HG02981 (cell line): ENCODE results near the gene ARID3B.
"Not testable (repeated sequence)": the region's sequence is repeated elsewhere in the genome, so short reads cannot be mapped to it uniquely, and the experiment has no call there.

Experiments used
- ATAC-seq: cut with Tn5 transposase; IDR thresholded peaks from one replicate; pipeline ENCODE4 v1.9.1; 2021; ENCODE audit warnings: mild to moderate bottlenecking, moderate library complexity; ENCODE audit not compliant: unreplicated experiment

ARID3B gene

DNA sequence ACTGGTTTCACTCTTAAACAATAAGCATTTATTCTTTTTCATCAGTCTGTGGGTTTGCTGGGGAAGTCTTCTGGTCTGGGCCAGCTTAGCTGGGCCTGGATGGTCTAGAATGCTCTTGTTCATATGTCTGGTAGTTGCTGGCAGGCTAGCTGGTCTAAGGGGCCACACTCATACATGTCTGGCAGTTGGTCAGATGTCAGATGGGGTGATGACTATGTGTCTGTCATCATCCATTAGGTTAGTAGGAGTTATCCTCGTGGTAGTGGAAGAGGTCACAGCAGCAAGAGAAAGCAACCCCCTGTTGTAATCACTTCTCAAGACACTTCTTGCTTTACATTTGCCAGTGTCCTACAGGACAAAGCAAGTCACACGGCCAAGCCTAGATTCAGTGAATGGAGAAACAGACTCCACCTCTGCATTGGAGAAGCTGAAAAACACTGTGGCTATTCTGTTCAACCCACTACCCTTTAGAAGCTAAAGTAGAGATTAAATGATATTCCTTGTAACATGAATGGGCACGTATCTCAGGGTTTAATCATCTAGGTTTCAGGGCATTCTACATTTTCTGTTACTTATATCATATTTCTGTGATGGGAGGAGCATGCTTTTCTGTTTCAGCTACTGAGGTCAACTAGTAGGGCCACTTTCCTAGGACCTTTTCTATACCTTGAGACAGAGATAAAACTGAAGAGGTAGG lies 5.5 kb upstream of the ARID3B start:
- ATAC-seq: no peak

DNA sequence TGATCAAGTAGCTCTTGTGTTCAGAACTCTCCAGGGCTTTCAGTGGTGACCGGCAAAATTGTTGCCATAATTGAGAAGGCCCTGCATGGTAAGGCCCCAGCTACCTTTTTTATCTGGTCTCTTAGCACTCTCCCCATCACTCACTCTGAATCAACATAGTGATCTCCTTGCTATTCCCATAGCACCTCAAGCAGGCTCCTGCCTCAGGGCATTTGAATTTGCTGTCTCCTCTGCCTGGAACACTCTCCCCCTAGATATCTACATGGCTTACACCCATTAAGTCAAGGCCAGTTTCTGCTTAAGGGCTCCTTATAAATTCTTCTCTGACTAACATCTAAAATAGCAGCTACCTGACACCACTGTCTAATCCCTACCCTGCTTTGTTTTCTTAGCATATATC lies 3.3 kb upstream of the ARID3B start:
- ATAC-seq: no peak

DNA sequence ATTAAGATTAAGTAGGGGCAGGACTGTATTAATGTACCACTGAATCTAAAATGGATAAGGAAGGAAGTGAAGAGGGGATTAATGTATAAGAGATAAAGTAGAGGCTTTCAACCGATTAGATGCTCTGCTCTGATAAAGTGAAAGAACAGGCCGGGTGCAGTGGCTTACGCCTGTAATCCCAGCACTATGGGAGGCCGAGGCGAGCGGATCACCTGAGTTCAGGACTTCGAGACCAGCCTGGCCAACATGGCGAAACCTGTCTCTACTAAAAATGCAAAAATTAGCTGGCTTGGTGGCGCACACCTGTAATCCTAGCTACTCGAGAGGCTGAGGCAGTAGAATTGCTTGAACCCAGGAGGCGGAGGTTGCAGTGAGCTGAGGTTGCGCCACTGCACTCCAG lies 1.5 kb upstream of the ARID3B start:
- ATAC-seq: not testable (repeated sequence)

- ATAC-seq: no peak
These were observed 759 bp upstream of the ARID3B start for GRCh38 chr15:74540161-74540760.

GRCh38 chr15:74541494-74542165 lies 610 bp downstream of the ARID3B start:
- ATAC-seq: peak; percentile 45

DNA sequence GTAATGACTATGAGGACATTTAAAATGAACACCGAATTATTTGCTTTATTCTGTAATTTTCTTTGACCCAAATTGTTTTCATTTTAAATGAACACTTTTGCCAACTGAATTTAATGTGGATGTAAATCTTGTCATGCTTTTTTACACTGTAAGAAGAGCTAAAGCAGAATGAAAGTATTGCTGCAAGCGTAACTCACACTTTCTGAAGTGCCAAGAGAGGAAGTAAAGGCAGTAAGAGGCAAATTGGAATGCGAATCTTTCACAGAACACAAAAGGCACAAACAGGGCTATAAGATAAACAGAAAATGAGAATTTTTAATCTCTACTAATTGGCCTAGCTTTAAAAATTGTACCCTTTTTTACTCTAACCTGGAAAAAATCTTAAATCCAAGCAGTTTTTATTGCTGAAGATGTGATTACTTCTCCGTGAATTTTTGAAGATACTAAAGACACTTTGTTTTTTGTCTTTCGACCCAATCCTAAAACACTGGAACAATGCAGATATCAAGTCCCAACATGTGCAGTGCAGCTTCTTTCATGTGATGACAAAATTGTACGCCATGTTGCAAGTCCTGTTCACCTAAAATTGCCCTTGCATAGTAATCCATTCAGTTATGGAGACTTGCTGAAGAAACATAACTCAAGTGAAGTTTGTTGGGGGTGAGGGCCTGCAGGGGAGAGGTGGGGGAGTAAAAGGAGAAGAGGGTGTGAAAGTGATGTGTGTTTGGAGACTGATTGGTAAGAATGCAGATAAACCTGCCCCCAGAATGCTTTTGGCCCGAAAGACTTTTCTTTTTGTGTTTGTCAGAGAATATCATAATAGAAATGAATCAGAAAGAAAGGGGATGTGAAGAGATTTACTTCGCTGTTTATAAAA lies 1.4 kb downstream of the ARID3B start:
- no peak for ATAC-seq

GRCh38 chr15:74543043-74543422 lies 2.0 kb downstream of the ARID3B start:
- ATAC-seq: no peak

DNA sequence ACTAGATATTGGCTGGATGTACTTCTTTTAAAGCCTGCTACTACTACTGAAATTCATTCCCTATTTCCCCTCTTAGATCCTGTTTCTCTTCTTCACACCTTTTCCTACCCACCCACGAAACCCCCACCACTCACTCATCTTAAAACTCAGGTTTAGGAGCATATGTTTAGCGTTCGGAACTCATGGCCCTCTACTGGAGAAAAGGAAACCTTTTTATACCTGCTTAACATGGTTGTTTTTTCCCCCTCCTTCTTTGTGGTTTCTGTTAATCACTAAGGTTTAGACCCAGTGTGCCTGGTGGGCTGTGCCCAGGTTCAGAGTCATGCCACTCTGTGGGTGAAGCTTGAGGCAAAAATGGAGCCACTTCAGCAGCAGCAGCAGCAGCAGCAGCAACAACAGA lies 2.6 kb downstream of the ARID3B start:
- no peak for ATAC-seq

DNA sequence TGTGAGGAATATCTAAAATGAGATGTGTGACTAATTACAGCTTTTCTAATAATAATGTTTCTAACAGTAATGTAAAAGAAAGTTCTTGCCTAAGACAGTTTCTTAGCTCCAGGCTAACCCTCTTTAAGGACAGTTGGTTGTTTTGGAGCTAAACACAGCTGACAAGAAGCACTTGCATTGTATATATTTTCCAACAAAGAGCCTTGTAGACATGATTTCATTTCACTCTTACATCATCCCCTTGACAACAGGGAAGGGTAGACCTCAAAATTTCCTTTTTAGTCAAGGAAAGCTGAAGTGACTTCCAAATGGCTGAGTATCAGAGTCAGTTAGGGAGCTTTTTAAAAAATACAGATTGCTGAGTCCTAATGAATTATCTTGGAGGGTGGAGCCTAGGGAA lies 4.1 kb downstream of the ARID3B start:
- ATAC-seq: no peak

DNA sequence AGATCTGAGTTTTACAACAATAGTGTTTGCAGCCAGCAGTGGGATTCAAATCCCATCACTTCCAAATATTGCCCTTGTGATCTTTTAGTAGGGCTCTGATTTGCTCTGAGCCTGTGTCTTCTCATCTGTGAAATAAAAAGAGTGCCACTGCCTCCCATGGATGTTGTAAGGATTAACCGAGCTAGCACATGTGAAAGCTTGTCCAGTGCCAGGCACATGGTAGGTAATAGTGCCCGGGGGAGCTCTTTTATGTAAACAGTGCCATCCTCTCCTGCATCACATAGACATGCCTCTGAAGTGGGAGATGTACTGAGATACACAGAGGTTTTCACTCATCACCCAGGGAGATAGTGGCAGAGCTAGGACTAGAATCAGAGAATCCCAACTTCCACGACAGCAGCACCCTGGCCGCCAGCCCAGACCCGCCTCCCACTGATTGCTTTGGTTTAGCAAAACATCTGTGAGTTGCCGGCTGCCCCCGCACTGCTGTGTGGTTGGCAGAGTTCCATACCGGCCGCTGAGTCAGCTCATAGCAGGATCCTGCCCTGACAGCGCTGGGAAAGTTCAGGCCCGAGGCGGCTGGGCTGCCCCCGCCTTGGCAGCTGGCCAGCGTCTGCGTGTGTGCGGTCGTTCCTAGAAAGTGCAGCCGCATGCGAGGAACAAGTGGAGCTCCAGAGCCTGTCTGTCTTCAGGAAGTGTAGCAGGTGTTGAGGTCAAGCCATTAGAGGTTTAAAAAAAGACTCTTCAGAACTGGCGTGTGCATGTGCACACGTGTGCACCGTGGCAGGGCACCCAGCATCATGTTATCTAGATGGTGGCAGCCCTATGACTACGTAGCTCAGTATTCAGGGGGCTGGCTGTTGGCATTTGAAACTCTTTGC lies 5.0 kb downstream of the ARID3B start:
- ATAC-seq: peak; percentile 42

GRCh38 chr15:74547616-74548015 lies 6.6 kb downstream of the ARID3B start:
- no peak for ATAC-seq

- ATAC-seq: no peak
These were observed 7.2 kb downstream of the ARID3B start for GRCh38 chr15:74548241-74548640.

- ATAC-seq: no peak
These were observed 8.8 kb downstream of the ARID3B start for GRCh38 chr15:74549816-74550215.

DNA sequence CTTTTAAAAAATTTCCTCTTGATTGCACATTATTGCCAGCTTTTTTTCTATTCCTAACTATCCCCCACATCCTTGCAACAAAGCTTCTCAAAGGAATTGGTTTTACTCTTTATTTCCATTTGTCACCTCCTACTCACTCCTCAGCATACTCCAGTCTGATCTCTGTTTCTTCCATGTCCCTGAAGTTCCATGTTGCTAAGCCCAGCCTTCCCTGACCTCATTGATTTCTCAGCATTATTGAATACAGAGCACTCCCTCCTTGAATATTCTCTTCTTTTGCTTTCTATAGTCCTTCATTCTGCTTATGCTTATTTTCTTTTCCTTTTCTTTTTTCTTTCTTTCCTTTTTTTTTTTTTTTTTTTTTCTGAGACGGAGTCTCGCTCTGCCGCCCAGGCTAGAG lies 10.7 kb downstream of the ARID3B start:
- no peak for ATAC-seq

DNA sequence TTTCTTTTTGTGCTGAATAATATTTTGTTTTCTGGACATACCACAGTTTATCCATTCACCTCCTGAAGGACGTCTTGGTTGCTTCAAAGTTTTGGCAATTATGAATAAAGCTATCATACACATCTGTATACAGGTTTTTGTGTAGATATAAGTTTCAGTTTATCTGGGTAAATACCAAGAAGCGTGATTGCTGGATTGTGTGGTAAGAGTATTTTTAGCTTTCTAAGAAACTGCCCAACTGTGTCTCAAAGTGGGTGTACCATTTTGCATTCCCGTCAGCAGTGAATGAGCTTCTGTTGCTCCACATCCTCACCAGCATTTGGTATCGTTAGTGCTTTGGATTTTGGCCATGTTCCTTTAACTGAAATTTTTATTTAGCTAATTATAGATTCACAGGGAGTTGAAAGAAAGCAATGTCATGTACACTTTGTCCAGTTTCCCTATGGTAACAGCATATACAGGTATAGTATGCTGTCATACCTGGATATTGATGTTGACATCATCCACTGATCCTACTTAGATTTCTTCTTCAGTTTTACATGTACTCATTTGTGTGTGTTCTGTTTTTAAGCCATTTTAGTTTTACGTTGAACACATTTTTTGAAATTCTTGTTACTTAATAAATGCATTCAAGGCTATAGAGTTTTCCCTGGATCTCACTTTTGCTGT lies 11.9 kb downstream of the ARID3B start:
- ATAC-seq: no peak

DNA sequence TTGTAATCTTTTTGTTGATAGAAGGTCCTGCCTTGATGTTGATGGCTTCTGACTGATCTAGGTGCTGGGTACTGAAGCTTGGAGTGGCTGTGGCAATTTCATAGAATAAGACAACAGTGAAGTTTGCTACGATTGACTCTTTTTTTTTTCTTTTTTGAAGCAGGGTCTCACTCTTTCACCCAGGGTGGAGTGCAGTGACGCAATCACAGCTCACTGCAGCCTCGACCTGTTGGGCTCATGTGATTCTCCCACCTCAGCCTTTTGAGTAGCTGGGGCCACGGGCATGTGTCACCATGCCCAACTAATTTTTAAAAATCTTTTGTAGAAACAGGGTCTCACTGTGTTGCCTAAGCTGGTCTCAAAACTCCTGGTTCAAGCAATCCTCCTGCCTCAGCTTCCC lies 14.2 kb downstream of the ARID3B start:
- no peak for ATAC-seq

DNA sequence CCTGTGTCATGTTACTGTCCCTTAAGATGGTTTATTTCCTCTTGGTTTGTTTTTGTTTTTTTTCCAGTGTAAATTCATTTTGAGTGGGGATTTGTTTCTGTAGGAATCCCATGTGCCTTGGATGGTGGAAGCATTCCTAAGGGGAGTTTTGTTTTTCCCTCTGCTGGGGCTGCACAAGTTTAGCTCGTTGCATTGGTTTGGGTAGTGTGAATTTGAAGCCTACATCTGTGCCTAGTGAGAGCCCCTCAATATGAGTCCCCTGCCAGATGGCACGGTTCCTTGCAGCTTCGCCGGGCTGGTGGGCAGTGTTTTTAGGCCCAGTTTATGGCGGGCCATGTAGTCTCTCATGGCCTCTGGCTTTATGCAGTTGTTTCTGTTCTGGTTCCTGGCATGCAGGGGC lies 17.7 kb downstream of the ARID3B start:
- no peak for ATAC-seq

- no peak for ATAC-seq
These were observed 22.4 kb downstream of the ARID3B start for GRCh38 chr15:74563442-74563841.

GRCh38 chr15:74564182-74564581 lies 23.2 kb downstream of the ARID3B start:
- no peak for ATAC-seq
